GM12873 (cell line): ENCODE results near the gene EFNA4.

ENCODE experiments used
- TF ChIP-seq, protein P1 (sequence below): IDR thresholded peaks from 2 replicates; pipeline ENCODE4 v1.5.1; 2012; ENCODE audit warnings: low read depth, mild to moderate bottlenecking, moderate library complexity, low read length, control low read depth; ENCODE audit not compliant: insufficient read depth; ENCODE audit errors: missing control alignments

EFNA4 gene

DNA sequence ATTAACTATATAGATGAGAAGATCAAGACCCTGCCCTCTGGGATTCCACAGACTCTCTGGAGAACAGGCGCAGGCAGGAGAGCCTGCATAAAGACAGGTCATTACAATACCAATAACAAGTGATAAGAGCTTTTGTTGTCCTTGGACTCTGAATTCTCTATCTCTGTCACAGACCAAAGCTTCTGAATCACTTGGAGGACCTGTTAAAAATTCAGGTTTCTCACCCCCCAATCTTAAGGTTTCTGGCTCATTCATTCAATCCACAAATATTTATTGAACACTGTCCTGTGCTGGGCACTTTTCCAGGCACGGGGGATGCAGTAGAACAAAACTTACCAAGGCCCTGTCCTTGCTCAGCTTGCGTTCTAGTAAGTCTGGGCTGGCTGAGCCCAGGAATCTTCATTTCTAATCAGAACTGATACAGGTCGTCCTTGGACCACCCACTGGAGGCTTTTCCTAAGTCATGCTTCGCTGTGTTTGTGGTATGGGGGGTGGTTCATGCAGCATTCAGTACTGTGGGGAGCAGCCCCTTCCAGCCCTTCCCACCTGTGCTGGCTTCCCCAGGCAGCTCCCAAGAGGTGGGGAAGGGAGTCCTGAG lies 1.4 kb downstream of the EFNA4 start:
- TF ChIP-seq, protein P1, sequence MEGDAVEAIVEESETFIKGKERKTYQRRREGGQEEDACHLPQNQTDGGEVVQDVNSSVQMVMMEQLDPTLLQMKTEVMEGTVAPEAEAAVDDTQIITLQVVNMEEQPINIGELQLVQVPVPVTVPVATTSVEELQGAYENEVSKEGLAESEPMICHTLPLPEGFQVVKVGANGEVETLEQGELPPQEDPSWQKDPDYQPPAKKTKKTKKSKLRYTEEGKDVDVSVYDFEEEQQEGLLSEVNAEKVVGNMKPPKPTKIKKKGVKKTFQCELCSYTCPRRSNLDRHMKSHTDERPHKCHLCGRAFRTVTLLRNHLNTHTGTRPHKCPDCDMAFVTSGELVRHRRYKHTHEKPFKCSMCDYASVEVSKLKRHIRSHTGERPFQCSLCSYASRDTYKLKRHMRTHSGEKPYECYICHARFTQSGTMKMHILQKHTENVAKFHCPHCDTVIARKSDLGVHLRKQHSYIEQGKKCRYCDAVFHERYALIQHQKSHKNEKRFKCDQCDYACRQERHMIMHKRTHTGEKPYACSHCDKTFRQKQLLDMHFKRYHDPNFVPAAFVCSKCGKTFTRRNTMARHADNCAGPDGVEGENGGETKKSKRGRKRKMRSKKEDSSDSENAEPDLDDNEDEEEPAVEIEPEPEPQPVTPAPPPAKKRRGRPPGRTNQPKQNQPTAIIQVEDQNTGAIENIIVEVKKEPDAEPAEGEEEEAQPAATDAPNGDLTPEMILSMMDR, result no peak

- TF ChIP-seq, protein P1, result no peak
Measured at GRCh38 chr1:155066777-155067176, 3.2 kb downstream of the EFNA4 start.

DNA sequence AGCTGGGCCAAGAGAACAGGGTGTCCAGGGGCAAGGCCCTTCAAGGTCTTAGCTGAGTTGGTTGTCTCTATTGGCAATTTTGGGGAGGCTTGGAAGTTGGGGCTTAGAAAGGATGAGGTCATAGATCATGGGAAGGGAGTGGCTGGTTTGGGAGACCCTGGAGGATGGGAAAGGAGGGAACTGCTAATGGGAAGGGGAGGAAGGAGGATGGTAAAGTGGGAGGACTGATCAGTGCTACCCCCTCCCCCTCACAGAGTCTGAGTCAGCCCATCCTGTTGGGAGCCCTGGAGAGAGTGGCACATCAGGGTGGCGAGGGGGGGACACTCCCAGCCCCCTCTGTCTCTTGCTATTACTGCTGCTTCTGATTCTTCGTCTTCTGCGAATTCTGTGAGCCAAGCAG lies 5.1 kb downstream of the EFNA4 start:
- TF ChIP-seq, protein P1, result no peak

GRCh38 chr1:155069551-155070157 lies 6.1 kb downstream of the EFNA4 start:
- TF ChIP-seq, protein P1, result no peak

DNA sequence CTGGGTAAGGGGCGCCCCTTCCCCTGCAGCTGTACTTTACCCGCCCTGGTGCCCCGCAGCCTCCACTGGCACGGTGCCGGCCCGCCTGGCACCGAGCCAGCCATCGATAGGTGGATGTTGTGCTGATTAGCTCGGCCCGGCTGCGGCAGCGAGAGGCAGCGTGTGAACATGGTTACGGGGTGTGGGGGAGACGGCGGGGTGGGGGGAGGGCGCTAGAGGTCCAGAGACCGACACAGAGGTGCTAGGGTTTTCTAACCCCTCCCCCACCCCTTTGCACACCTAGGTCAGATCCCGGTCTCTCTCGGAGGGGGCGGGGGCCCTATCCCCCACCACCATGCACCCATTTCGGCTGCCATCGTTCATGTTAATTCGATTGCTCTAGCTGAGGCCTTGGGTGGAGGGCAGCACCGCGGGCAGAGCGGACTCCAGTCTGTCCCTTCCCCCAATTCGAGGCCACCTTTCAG lies 6.7 kb downstream of the EFNA4 start:
- TF ChIP-seq, protein P1, result no peak

- TF ChIP-seq, protein P1, result peak; percentile 54
Measured at GRCh38 chr1:155070721-155071569, 7.4 kb downstream of the EFNA4 start.

- TF ChIP-seq, protein P1, result no peak
Measured at GRCh38 chr1:155071701-155072100, 8.2 kb downstream of the EFNA4 start.
